Body of pancreas (tissue), 4 donors: ENCODE results near the gene ECSIT. TPM values are rescaled to one million over a fixed set of nuclear protein-coding genes. Genes with fewer than 3 reads are reported as not detected.
"Not testable (repeated sequence)": the region's sequence is repeated elsewhere in the genome, so short reads cannot be mapped to it uniquely, and the experiment has no call there.

ENCODE experiments used
- ATAC-seq: fragments of 150-250 bp; one replicate; pipeline ENCODE4 v1.9.1; 2016
- DNase-seq, 4 donors: peaks; one replicate each; pipeline ENCODE4 v3.0.0-alpha.2; 2019
- H3K27ac ChIP-seq, 4 donors: fragments of 200-600 bp; sonication (generic); 1 replicate in 3 of 4; 2 replicates in 1 of 4; pipeline versions ENCODE4 v1.5.1 to v1.6.1; 2016 to 2019; ENCODE audit warnings: mild to moderate bottlenecking in 1 of 4, mixed read lengths in 1 of 4, moderate library complexity in 1 of 4
- H3K27me3 ChIP-seq, 2 donors: fragments of 200-600 bp; sonication (generic); one replicate each; pipeline ENCODE4 v1.6.0; 2016; ENCODE audit warnings: mild to moderate bottlenecking in 1 of 2
- H3K36me3 ChIP-seq, 2 donors: fragments of 200-600 bp; sonication (generic); replicated peaks in 1 of 2; 2 replicates each; pipeline ENCODE4 v1.5.1; 2016; ENCODE audit warnings: low read depth in 2 of 2; ENCODE audit not compliant: insufficient read depth in 1 of 2
- H3K4me1 ChIP-seq: fragments of 200-600 bp; sonication (generic); one replicate; pipeline ENCODE4 v1.6.0; 2016
- H3K4me3 ChIP-seq, 2 donors: fragments of 200-600 bp; sonication (generic); 1 replicate in 1 of 2; 2 replicates in 1 of 2; pipeline ENCODE4 v1.5.1; 2016 to 2019
- H3K9me3 ChIP-seq, 3 donors: fragments of 200-600 bp; sonication (generic); 1 replicate in 2 of 3; 2 replicates in 1 of 3; pipeline ENCODE4 v1.5.1; 2016
- POLR2A ChIP-seq, 3 donors: fragments of 450-650 bp; IDR thresholded peaks; one replicate each; pipeline ENCODE4 v1.6.1; 2016; ENCODE audit warnings: antibody characterized with exemption in 3 of 3, mild to moderate bottlenecking in 2 of 3
- WGBS, 2 donors: methylation state at CpG; one replicate each; pipeline ENCODE4 v1.1.5; 2017; 5-methylcytosine and 5-hydroxymethylcytosine counted together
- intact Hi-C: fragments of 100-400 bp; cut with DNase I; formaldehyde crosslinking; loops from one replicate; pipeline ENCODE4 v1.15.1; 2023
- total RNA-seq, 2 donors: library from RNA; depleted of rRNA; stranded (reverse); fragments of >200 nt; gene quantifications; one replicate each; pipeline ENCODE4 v1.1.0, GENCODE V29; 2016
- TF ChIP-seq, protein P1 (sequence below), 7 experiments: fragments of 450-650 bp in 4 of 7; fragments of 200-600 bp in 3 of 7; sonication (generic) in 3 of 7; IDR thresholded peaks; one replicate each; pipeline ENCODE4 v1.5.1; 2016 to 2019; ENCODE audit warnings: antibody characterized with exemption in 7 of 7

ECSIT gene
- total RNA-seq, 2 donors from 2014 or later = 55.8 to 79.1 TPM

DNA sequence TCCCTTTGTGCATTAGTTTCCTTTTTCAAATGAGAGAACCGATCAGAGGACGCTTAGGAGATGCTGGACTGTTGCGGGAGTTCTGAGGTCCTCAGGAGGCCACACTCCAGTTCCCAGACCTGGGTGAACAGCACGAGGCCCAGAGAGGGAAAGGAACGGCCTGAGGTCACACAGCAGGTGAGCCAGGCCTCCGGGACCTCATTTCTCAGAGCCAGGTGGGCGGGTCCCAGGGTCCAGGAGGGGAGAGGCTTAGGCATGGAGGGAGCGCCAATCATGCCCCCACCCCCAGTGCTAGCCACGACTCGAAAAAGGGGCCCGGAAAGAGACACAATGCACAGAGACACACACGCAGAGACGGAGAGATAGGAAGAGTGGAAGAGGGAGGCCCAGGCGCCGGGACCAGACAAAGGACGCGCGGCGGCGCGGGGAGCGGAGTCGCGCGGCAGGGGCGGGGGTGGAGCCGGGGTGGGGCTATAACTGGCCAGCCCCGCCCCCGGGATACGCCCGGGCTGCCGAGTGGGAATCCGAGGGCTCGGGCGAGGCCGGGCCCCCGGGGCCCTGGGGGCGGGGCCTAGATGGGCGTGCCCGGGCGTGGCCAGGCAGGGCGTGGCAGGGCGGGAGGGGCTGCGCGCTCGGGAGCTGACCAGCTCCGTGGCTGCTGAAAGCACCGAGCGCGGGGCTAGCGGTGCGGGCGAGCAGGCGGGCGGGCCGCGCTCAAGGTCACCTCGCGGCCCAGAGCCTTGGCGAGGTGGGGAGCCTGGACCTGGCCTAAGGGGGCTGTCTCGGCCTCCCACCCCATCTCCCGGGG is 49.6 kb downstream of the ECSIT start:
- Histone ChIP-seq H3K36me3 (no peaks in the 10 kb centered on the region), H3K4me3 (no peak overlapping the region), H3K27ac (no peak overlapping the region), H3K27me3 (peaks cover 0 to 35% of the 10 kb centered on the region in 2 donors), H3K4me1 (peaks cover 30% of the 10 kb centered on the region), H3K9me3 (no peaks in the 10 kb centered on the region)
- intact Hi-C loops = no loop called here
- TF ChIP-seq POLR2A (IDR thresholded peaks at IDR 0.05) = no peak
- TF ChIP-seq, protein P1, sequence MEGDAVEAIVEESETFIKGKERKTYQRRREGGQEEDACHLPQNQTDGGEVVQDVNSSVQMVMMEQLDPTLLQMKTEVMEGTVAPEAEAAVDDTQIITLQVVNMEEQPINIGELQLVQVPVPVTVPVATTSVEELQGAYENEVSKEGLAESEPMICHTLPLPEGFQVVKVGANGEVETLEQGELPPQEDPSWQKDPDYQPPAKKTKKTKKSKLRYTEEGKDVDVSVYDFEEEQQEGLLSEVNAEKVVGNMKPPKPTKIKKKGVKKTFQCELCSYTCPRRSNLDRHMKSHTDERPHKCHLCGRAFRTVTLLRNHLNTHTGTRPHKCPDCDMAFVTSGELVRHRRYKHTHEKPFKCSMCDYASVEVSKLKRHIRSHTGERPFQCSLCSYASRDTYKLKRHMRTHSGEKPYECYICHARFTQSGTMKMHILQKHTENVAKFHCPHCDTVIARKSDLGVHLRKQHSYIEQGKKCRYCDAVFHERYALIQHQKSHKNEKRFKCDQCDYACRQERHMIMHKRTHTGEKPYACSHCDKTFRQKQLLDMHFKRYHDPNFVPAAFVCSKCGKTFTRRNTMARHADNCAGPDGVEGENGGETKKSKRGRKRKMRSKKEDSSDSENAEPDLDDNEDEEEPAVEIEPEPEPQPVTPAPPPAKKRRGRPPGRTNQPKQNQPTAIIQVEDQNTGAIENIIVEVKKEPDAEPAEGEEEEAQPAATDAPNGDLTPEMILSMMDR (IDR thresholded peaks at IDR 0.05) = no peak
- peak in 3 of 4 donors; percentile 27 to 65 (median 45) for DNase-seq
- WGBS, 2 donors = 28 to 31% methylated on average over 9 to 28 of the region's 62 CpGs
- peak; percentile 41 for ATAC-seq

DNA sequence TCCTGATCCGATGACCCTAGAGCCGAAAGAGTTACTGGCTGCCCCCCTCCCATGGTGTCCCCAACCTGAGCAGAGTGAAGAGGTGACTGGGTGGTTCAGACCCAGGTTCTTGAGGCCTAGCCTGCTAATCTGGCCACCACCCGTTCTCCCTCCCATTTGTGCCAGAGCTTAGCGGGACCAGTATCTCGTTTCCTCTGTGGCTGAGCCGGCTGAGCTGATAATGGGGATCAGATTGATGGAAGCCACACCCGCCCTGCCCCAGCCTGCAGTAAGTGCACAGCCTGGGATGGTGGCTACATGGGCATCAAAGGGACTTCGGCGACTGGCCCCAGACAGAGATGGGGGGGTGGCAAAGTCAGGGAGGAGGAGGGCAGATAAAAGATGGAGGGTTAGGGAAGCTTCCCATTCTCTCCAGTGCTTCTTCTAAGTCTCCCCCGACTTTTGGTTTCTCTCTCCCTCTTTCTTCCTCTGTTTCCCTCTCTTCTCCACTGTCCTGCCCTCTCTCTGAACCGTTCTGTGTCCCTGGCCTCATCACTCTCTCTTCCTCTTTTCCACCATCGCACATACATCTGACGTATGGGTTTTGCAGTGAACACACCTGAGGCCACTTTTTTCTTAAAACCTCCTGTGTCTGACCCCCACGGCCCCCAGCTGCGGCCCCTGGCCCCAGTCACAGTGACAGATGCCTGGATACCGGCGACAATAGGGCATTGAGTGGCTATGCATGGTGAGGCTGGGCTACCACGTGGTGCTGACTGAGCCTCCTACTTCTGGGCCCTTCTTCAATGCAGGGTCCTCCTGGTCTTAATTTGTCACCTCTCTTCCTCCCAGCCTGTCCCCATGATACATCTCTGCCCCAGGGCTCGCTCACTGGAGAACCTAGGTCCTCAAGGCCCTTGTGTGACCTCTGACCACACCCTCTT is 50.5 kb downstream of the ECSIT start:
- TF ChIP-seq POLR2A (IDR thresholded peaks at IDR 0.05) = no peak
- Histone ChIP-seq H3K9me3 (no peaks in the 10 kb centered on the region), H3K27ac (no peak overlapping the region), H3K4me1 (peaks cover 30% of the 10 kb centered on the region), H3K27me3 (peaks cover 0 to 35% of the 10 kb centered on the region in 2 donors), H3K36me3 (no peaks in the 10 kb centered on the region), H3K4me3 (no peak overlapping the region)
- DNase-seq (no peak), ATAC-seq (no peak)
- intact Hi-C loops = no loop called here
- WGBS, 2 donors = 56 to 75% methylated on average over 11 to 19 of the region's 19 CpGs

DNA sequence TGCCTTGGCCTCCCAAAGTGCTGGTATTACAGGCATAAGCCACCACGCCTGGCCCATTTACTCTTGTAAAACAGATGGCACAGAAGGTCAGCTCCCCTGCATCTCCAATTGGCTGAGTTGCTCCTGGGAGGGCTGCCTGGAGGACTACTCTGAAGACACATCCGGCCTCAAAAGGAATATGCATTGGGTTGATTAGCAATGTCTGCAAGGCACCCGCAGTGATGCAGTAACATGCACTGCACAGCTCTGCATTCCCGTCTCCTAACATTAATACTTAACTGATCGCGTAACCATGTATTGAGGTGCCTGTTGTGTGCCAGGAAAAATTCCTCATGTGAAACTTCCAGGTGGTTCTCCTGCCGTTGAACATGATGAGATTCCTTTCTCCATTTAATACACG is 53.1 kb downstream of the ECSIT start:
- Histone ChIP-seq H3K4me3 (no peak overlapping the region), H3K27ac (no peak overlapping the region), H3K36me3 (no peaks in the 10 kb centered on the region), H3K27me3 (peaks cover 0 to 10% of the 10 kb centered on the region in 2 donors), H3K9me3 (no peaks in the 10 kb centered on the region), H3K4me1 (peaks cover 16% of the 10 kb centered on the region)
- intact Hi-C loops = no loop called here
- ATAC-seq = peak; percentile 23
- TF ChIP-seq, protein P1 (IDR thresholded peaks at IDR 0.05) = no peak
- no peak for TF ChIP-seq POLR2A (IDR thresholded peaks at IDR 0.05)
- peak in 3 of 4 donors; percentile 22 to 31 (median 26) for DNase-seq
- 19 to 30% methylated on average over 8 of the region's 8 CpGs for WGBS, 2 donors

DNA sequence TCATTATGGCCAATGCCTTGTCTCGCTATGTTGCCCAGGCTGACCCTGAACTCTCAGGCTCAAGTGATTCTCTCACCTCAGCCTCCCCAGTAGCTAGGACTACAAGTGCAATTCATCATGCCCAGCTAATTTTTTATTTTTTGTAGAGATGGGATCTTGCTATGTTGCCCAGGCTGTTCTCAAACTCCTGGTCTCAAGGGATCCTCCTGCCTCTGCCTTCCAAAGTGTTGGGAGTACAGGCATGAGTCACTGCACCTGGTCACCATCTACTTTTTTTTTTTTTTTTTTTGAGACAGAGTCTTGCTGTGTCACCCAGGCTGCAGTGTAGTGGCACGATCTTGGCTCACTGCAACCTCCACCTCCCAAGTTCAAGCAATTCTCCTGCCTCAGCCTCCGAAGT is 53.6 kb downstream of the ECSIT start:
- H3K36me3 ChIP-seq, ATAC-seq, H3K4me3 ChIP-seq, H3K27me3 ChIP-seq, H3K9me3 ChIP-seq, intact Hi-C loops, H3K27ac ChIP-seq, DNase-seq: not testable (repeated sequence)
- H3K4me1 ChIP-seq = peaks cover 13% of the 10 kb centered on the region
- 85 to 96% methylated on average over 3 of the region's 3 CpGs for WGBS, 2 donors

DNA sequence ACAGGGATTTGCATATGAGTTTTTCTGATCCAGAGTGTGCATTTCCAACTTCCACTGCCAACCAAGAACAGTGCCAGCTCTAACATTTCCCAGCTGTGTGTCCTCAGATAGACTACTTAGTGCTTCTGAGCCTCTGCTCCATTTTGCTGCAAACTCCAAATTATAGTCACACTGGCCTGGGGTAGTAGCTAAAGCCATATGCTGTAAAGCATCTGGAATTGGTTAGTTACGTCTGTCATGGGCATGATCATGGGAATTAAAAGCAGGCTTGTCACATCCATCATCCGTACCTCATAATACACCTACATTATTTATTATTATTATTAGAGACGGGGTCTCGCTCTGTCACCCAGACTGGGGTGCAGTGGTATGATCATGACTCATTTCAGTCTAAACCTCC is 55.2 kb downstream of the ECSIT start:
- Histone ChIP-seq H3K4me3 (no peak overlapping the region), H3K9me3 (no peaks in the 10 kb centered on the region), H3K4me1 (no peaks in the 10 kb centered on the region), H3K27ac (no peak overlapping the region), H3K27me3 (no peaks in the 10 kb centered on the region), H3K36me3 (no peaks in the 10 kb centered on the region)
- TF ChIP-seq POLR2A (IDR thresholded peaks at IDR 0.05) = no peak
- TF ChIP-seq, protein P1 (IDR thresholded peaks at IDR 0.05) = no peak
- WGBS, 2 donors = 88 to 91% methylated on average over 4 of the region's 4 CpGs
- DNase-seq = no peak
- no peak for ATAC-seq
- intact Hi-C loops = no loop called here

- H3K4me3 ChIP-seq, H3K9me3 ChIP-seq, H3K27me3 ChIP-seq, ATAC-seq, H3K27ac ChIP-seq, H3K36me3 ChIP-seq, DNase-seq, H3K4me1 ChIP-seq, intact Hi-C loops: not testable (repeated sequence)
- 59 to 64% methylated on average over 8 of the region's 8 CpGs for WGBS, 2 donors
These were observed 60.6 kb downstream of the ECSIT start for GRCh38 chr19:11468266-11468845.
